Lower leg skin (tissue), 4 donors: ENCODE data around the gene CD207. TPM values are rescaled to one million over a fixed set of nuclear protein-coding genes. Genes with fewer than 3 reads are reported as not detected.
"Not testable (repeated sequence)": the region's sequence is repeated elsewhere in the genome, so short reads cannot be mapped to it uniquely, and the experiment has no call there.

Experiments
- DNase-seq, 2 donors: peaks; one replicate each; pipeline ENCODE4 v3.0.0-alpha.2; 2019; ENCODE audit warnings: low spot score in 2 of 2
- H3K4me3 ChIP-seq: fragments of 200-600 bp; sonication (generic); 2 replicates; pipeline ENCODE4 v1.5.1; 2017; ENCODE audit warnings: mild to moderate bottlenecking, low read depth; ENCODE audit not compliant: poor library complexity, severe bottlenecking
- POLR2A ChIP-seq, 2 donors: fragments of 450-650 bp; IDR thresholded peaks; one replicate each; pipeline ENCODE4 v1.6.1; 2016 to 2017; ENCODE audit warnings: antibody characterized with exemption in 2 of 2, mild to moderate bottlenecking in 1 of 2, moderate library complexity in 1 of 2
- WGBS, 2 donors: methylation state at CpG; one replicate each; pipeline ENCODE4 v1.1.5; 2018; 5-methylcytosine and 5-hydroxymethylcytosine counted together
- intact Hi-C: fragments of 100-400 bp; cut with DNase I; formaldehyde crosslinking; loops from one replicate; pipeline ENCODE4 v1.15.0; 2023; ENCODE audit warnings: low total_unique reads
- total RNA-seq, 4 donors: library from RNA; depleted of rRNA; stranded (reverse); fragments of >200 nt; gene quantifications; one replicate each; pipeline ENCODE4 v1.1.0, GENCODE V29; 2016
- TF ChIP-seq, protein P1 (sequence below), 3 donors: fragments of 450-650 bp; IDR thresholded peaks; one replicate each; pipeline ENCODE4 v1.5.1; 2016; ENCODE audit warnings: antibody characterized with exemption in 3 of 3, mild to moderate bottlenecking in 3 of 3, moderate library complexity in 2 of 3

The CD207 gene
- total RNA-seq, 4 donors from 2014 or later: 26.8 to 57.6 (median 39.4) TPM

DNA sequence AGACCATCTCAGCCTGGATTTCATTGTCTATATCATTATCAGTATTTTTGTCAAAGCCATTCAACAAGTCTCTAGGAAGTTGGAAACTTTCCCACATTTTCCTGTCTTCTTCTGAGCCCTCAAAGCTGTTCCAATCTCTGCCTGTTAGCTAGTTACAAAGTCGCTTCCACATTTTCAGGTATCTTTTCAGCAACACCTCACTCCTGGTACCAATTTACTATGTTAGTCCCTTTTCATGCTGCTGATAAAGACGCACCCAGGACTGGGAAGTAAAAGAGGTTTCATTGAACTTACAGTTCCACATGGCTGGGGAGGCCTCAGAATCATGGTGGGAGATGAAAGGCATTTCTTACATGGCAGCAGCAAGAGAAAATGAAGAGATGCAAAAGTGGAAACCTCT is 35.9 kb downstream of the CD207 start:
- DNase-seq: no peak
- no peak for TF ChIP-seq POLR2A (IDR thresholded peaks at IDR 0.05)
- TF ChIP-seq, protein P1, sequence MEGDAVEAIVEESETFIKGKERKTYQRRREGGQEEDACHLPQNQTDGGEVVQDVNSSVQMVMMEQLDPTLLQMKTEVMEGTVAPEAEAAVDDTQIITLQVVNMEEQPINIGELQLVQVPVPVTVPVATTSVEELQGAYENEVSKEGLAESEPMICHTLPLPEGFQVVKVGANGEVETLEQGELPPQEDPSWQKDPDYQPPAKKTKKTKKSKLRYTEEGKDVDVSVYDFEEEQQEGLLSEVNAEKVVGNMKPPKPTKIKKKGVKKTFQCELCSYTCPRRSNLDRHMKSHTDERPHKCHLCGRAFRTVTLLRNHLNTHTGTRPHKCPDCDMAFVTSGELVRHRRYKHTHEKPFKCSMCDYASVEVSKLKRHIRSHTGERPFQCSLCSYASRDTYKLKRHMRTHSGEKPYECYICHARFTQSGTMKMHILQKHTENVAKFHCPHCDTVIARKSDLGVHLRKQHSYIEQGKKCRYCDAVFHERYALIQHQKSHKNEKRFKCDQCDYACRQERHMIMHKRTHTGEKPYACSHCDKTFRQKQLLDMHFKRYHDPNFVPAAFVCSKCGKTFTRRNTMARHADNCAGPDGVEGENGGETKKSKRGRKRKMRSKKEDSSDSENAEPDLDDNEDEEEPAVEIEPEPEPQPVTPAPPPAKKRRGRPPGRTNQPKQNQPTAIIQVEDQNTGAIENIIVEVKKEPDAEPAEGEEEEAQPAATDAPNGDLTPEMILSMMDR (IDR thresholded peaks at IDR 0.05): no peak
- no peak overlapping the region for H3K4me3 ChIP-seq
- intact Hi-C loops: no loop called here
- WGBS, 2 donors: 87 to 96% methylated on average over 2 of the region's 2 CpGs

DNA sequence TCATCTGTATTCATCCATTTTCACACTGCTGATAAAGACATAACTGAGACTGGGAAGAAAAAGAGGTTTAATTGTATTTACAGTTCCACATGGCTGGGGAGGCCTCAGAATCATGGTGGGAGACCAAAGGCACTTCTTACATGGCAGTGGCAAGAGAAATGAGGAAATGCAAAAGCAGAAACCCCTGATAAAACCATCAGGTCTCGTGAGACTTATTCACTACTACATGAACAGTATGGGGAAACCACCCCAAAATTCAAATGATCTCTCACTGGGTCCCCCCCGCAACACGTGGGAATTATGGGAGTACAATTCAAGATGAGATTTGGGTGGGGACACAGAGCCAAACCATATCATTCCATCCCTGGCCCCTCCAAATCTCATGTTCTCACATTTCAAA is 37.6 kb downstream of the CD207 start:
- DNase-seq, H3K4me3 ChIP-seq, intact Hi-C loops: not testable (repeated sequence)
- 80 to 86% methylated on average over 3 of the region's 3 CpGs for WGBS, 2 donors

- no peak for DNase-seq
- H3K4me3 ChIP-seq: no peak overlapping the region
- 36 to 40% methylated on average over 2 of the region's 2 CpGs for WGBS, 2 donors
- TF ChIP-seq, protein P1 (IDR thresholded peaks at IDR 0.05): no peak
- TF ChIP-seq POLR2A (IDR thresholded peaks at IDR 0.05): no peak
- intact Hi-C loops: no loop called here
Measured at GRCh38 chr2:70797506-70797905, 38.1 kb downstream of the CD207 start.

GRCh38 chr2:70796262-70796661 is 39.4 kb downstream of the CD207 start:
- 74 to 85% methylated on average over 1 of the region's 1 CpG for WGBS, 2 donors
- TF ChIP-seq, protein P1 (IDR thresholded peaks at IDR 0.05): no peak
- no peak for TF ChIP-seq POLR2A (IDR thresholded peaks at IDR 0.05)
- no peak overlapping the region for H3K4me3 ChIP-seq
- no peak for DNase-seq
- intact Hi-C loops: no loop called here

DNA sequence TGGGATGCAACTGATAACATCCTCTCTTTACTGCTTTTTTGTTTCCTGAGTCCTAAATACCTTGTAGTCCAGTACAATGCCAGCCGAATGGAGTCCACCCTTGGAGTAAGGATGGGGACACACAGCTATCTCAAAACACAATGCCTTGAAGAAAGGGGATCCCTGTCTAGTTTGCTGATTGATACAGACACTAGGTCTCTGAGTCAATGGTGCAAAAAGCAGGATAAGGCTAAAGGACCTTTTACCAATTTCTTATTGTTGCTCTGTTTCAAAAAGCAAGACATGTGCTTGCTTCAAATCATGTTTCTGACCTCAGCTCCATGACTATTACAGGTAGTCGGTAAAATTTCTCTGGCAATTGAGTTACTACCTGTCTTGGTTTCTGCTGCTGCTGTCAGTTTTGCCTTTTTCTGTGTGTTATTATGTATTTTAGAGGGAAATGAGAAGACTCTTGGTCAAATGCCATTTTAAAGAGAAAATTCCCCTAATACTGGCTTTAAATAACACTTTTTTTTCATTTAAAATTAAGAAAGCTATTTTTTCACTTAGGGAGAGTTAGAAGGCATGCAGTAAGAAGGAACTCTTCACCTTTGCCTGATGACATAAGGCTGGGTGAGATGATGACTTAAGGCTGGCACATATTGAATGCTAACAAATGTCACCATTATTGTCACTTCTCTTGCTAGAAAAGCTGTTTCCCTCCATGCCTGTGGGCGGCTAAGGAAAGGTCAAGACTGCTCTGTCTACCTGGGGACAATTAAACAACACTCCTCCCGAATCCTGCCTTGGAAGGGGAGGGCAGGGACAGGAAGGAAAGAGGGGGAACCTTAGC is 40.2 kb downstream of the CD207 start:
- intact Hi-C loops: no loop called here
- DNase-seq: no peak
- TF ChIP-seq POLR2A (IDR thresholded peaks at IDR 0.05): no peak
- TF ChIP-seq, protein P1 (IDR thresholded peaks at IDR 0.05): no peak
- H3K4me3 ChIP-seq: no peak overlapping the region
- 75 to 76% methylated on average over 4 of the region's 4 CpGs for WGBS, 2 donors

- intact Hi-C loops: no loop called here
- no peak for DNase-seq
- TF ChIP-seq POLR2A (IDR thresholded peaks at IDR 0.05): no peak
- TF ChIP-seq, protein P1 (IDR thresholded peaks at IDR 0.05): no peak
- no peak overlapping the region for H3K4me3 ChIP-seq
- WGBS, 2 donors: 73 to 76% methylated on average over 2 of the region's 2 CpGs
Measured at GRCh38 chr2:70793450-70793849, 42.2 kb downstream of the CD207 start.
